CD8-positive, alpha-beta memory T cell (primary cell): Measurements from ENCODE around the gene PRAC1. TPM values are rescaled to one million over a fixed set of nuclear protein-coding genes. Genes with fewer than 3 reads are reported as not detected.

Experiments used
- CTCF ChIA-PET: fragments of 350-600 bp; sonication (Branson Sonifier 250); formaldehyde crosslinking; loops from one replicate; lab custom pipeline; 2021; ENCODE audit warnings: antibody characterized with exemption; lab: Charles Lee
- POLR2A ChIA-PET: fragments of 350-600 bp; sonication (Branson Sonifier 250); formaldehyde crosslinking; loops from one replicate; lab custom pipeline; 2021; ENCODE audit warnings: antibody characterized with exemption; lab: Charles Lee
- DNase-seq, 5 donors: peaks; one replicate each; pipeline versions ENCODE4 v3.0.0 to v3.0.0-alpha.2; 2020 to 2022; ENCODE audit warnings: mixed read lengths in 1 of 5
- H3K27ac ChIP-seq: one replicate; pipeline ENCODE4 v1.7.0; 2013; ENCODE audit warnings: low read depth, mild to moderate bottlenecking, low read length, moderate library complexity
- H3K27me3 ChIP-seq: 2 replicates; pipeline ENCODE4 v1.7.0; 2013; ENCODE audit warnings: low read length, mild to moderate bottlenecking; ENCODE audit not compliant: insufficient read depth, poor library complexity, severe bottlenecking
- H3K36me3 ChIP-seq: 2 replicates; pipeline ENCODE4 v1.7.0; 2013; ENCODE audit warnings: mild to moderate bottlenecking, low read length, moderate library complexity; ENCODE audit not compliant: insufficient read depth
- H3K4me1 ChIP-seq: 2 replicates; pipeline ENCODE4 v1.7.0; 2013; ENCODE audit warnings: mild to moderate bottlenecking, low read length, moderate library complexity; ENCODE audit not compliant: insufficient read depth
- H3K4me3 ChIP-seq: 2 replicates; pipeline ENCODE4 v1.7.0; 2013; ENCODE audit warnings: mild to moderate bottlenecking, low read length
- H3K9me3 ChIP-seq: 2 replicates; pipeline ENCODE4 v1.7.0; 2013; ENCODE audit warnings: mild to moderate bottlenecking, low read length
- H3K27ac Mint-ChIP-seq, 8 donors: one replicate each; pipeline ENCODE4 v1.8.0; 2020 to 2021; ENCODE audit warnings: mixed read lengths in 8 of 8, mild to moderate bottlenecking in 6 of 8, inconsistent platforms in 3 of 8, moderate library complexity in 3 of 8
- H3K27me3 Mint-ChIP-seq, 2 donors: one replicate each; pipeline ENCODE4 v1.8.0; 2020 to 2021; ENCODE audit warnings: mixed read lengths in 2 of 2, mild to moderate bottlenecking in 1 of 2, moderate library complexity in 1 of 2
- H3K36me3 Mint-ChIP-seq, 3 donors: one replicate each; pipeline ENCODE4 v1.8.0; 2020 to 2021; ENCODE audit warnings: mixed read lengths in 3 of 3, inconsistent platforms in 1 of 3, mild to moderate bottlenecking in 1 of 3
- H3K4me1 Mint-ChIP-seq, 3 donors: one replicate each; pipeline ENCODE4 v1.8.0; 2020 to 2021; ENCODE audit warnings: mixed read lengths in 3 of 3, inconsistent platforms in 1 of 3, mild to moderate bottlenecking in 1 of 3
- H3K4me3 Mint-ChIP-seq, 7 donors: one replicate each; pipeline ENCODE4 v1.8.0; 2020 to 2021; ENCODE audit warnings: mixed read lengths in 7 of 7, mild to moderate bottlenecking in 6 of 7, moderate library complexity in 4 of 7, inconsistent platforms in 2 of 7
- H3K9me3 Mint-ChIP-seq, 5 donors: one replicate each; pipeline ENCODE4 v1.8.0; 2020 to 2022; ENCODE audit warnings: mixed read lengths in 5 of 5, mild to moderate bottlenecking in 3 of 5, moderate library complexity in 2 of 5, inconsistent platforms in 1 of 5
- polyA plus RNA-seq: library from polyadenylated mRNA; unstranded; fragments of 300-500 nt; fragmentation: Illumina TruSeq; gene quantifications from one replicate; pipeline ENCODE4 v1.2.3, GENCODE V29; 2021
- total RNA-seq, 2 experiments: library from RNA; stranded (reverse); gene quantifications; one replicate each; pipeline ENCODE4 v1.2.3, GENCODE V29; 2021

Gene PRAC1
- total and polyA plus RNA-seq, 3 experiments from 2014 or later = not detected

DNA sequence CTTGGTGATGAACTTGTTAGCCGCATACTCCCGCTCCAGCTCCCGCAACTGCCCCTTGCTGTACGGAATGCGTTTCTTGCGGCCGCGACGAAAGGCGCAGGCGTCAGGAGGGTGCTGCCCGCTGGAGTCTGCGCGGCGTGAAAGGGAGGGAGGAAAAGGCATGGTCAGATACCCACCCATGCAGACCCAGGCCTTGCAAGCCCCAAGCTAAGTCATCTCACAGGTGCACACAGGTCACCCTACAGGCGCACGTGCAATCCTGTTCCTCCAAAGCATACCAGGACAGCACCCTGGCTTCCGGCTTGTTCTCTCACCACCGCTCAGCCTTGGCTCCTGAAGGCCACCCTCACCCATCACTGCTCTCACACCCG, 4.6 kb upstream of the PRAC1 start:
- Histone ChIP-seq H3K9me3 (no peaks in the 10 kb centered on the region), H3K4me3 (no peak overlapping the region), H3K4me1 (peaks cover 37% of the 10 kb centered on the region), H3K27ac (no peak overlapping the region), H3K36me3 (no peaks in the 10 kb centered on the region), H3K27me3 (peaks cover 98% of the 10 kb centered on the region)
- ChIA-PET POLR2A (no interaction called here), CTCF (no interaction called here)
- Mint-ChIP-seq H3K27me3 (peaks cover 88 to 97% of the 10 kb centered on the region in 2 donors), H3K4me1 (peaks cover 38 to 53% (median 42%) of the 10 kb centered on the region in 3 donors), H3K4me3 (peak overlapping the region in 2 of 7 donors; percentile 2 to 7), H3K9me3 (peaks cover 0 to 1% (median 0%) of the 10 kb centered on the region in 5 donors), H3K36me3 (no peaks in the 10 kb centered on the region), H3K27ac (peak overlapping the region in 2 of 8 donors; percentile 5 to 70)
- no peak for DNase-seq

DNA sequence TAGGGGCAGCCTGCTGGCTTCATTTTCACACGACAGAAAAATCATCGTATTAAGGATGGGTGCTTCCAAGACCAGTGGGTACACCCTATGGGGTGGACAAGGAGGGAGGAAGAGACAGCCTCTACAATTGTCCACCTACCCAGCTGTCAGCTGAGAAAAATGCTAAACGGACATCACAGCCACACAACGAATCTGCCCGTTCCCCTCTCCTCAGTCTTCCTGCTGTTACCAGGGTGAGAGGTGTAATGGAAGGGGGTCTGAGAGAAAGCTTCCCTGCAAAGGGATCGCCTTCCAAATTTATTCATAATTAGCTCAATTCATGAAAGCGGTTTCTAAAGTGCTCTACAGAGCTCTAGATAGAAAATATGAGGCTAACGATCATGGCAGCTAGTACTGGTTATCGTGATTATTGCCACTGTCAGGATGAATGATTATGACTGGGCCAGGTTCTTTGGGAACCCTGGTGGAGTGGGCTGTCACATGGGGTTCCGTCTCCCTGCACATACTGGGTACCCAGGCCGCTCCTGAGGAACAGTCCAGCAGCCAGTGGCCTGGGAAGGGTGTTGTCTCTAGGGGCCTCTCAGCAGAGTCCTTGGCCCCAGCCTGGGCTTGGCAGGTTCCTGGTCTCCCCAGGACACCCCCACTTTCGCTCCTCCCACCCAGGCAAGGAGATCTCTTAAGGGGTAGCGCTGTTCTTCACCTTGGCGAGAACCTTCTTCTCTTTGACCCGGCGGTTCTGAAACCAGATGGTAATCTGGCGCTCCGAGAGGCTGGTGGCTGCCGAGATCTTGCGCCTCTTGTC, 4.0 kb upstream of the PRAC1 start:
- H3K27ac ChIP-seq = no peak overlapping the region
- H3K36me3 ChIP-seq = no peaks in the 10 kb centered on the region
- Mint-ChIP-seq H3K9me3 (peaks cover 0 to 1% (median 0%) of the 10 kb centered on the region in 5 donors), H3K27ac (peak overlapping the region in 3 of 8 donors; percentile 25 to 70 (median 44)), H3K27me3 (peaks cover 92 to 95% of the 10 kb centered on the region in 2 donors), H3K4me1 (peaks cover 38 to 53% (median 42%) of the 10 kb centered on the region in 3 donors), H3K36me3 (no peaks in the 10 kb centered on the region), H3K4me3 (peak overlapping the region in 3 of 7 donors; percentile 10 to 22 (median 19))
- ChIA-PET CTCF (interaction anchor here (1.9 to 2.3 kb wide), 2 partner anchors 22 to 25 kb away, joined by 5 to 8 read pairs; no protein-coding TSS in a partner anchor), POLR2A (no interaction called here)
- no peaks in the 10 kb centered on the region for H3K9me3 ChIP-seq
- peaks cover 37% of the 10 kb centered on the region for H3K4me1 ChIP-seq
- H3K4me3 ChIP-seq = no peak overlapping the region
- DNase-seq = no peak
- peaks cover 93% of the 10 kb centered on the region for H3K27me3 ChIP-seq

GRCh38 chr17:48725288-48726064, 3.2 kb upstream of the PRAC1 start:
- Mint-ChIP-seq H3K4me3 (peak overlapping the region in 6 of 7 donors; percentile 31 to 79 (median 46)), H3K9me3 (peaks cover 0 to 6% (median 0%) of the 10 kb centered on the region in 5 donors), H3K27ac (peak overlapping the region in 3 of 8 donors; percentile 23 to 70 (median 63)), H3K27me3 (peaks cover 91 to 97% of the 10 kb centered on the region in 2 donors), H3K4me1 (peaks cover 39 to 53% (median 42%) of the 10 kb centered on the region in 3 donors), H3K36me3 (no peaks in the 10 kb centered on the region)
- peaks cover 37% of the 10 kb centered on the region for H3K4me1 ChIP-seq
- no peak overlapping the region for H3K27ac ChIP-seq
- H3K9me3 ChIP-seq = no peaks in the 10 kb centered on the region
- no peak overlapping the region for H3K4me3 ChIP-seq
- ChIA-PET POLR2A (no interaction called here), CTCF (interaction anchor here (1.4 to 2.5 kb wide), 6 partner anchors 9 to 163 kb away, joined by 4 to 15 read pairs (median 7); no protein-coding TSS in a partner anchor)
- H3K27me3 ChIP-seq = peaks cover 93% of the 10 kb centered on the region
- no peak for DNase-seq
- no peaks in the 10 kb centered on the region for H3K36me3 ChIP-seq

- POLR2A ChIA-PET = no interaction called here
- H3K9me3 ChIP-seq = no peaks in the 10 kb centered on the region
- peak overlapping the region in 2 of 8 donors; percentile 63 to 70 for H3K27ac Mint-ChIP-seq
These were observed 2.6 kb upstream of the PRAC1 start for GRCh38 chr17:48725004-48725287.

GRCh38 chr17:48724251-48725003, 2.1 kb upstream of the PRAC1 start:
- Mint-ChIP-seq H3K27me3 (peaks cover 93 to 97% of the 10 kb centered on the region in 2 donors), H3K4me1 (peaks cover 40 to 51% (median 43%) of the 10 kb centered on the region in 3 donors), H3K9me3 (peaks cover 0 to 9% (median 3%) of the 10 kb centered on the region in 5 donors), H3K36me3 (no peaks in the 10 kb centered on the region), H3K27ac (peak overlapping the region in 3 of 8 donors; percentile 38 to 72 (median 70)), H3K4me3 (peak overlapping the region; percentile 31 to 79 (median 75))
- ChIA-PET POLR2A (interaction anchor here (0.6 kb wide), 1 partner anchor 20 kb away, joined by 3 read pairs; no protein-coding TSS in a partner anchor), CTCF (interaction anchor here (1.2 to 2.5 kb wide), 11 partner anchors 8 to 164 kb away, joined by 3 to 15 read pairs (median 5); no protein-coding TSS in a partner anchor)
- Histone ChIP-seq H3K4me1 (peaks cover 39% of the 10 kb centered on the region), H3K9me3 (no peaks in the 10 kb centered on the region), H3K36me3 (no peaks in the 10 kb centered on the region), H3K4me3 (peak overlapping the region; percentile 33), H3K27ac (no peak overlapping the region), H3K27me3 (peaks cover 92% of the 10 kb centered on the region)
- DNase-seq = peak; percentile 54 to 79 (median 64)

More at GRCh38 chr17:48725004-48725287, 2.6 kb upstream of the PRAC1 start:
- H3K36me3 ChIP-seq = no peaks in the 10 kb centered on the region
- peaks cover 37% of the 10 kb centered on the region for H3K4me1 ChIP-seq
- DNase-seq = no peak
- Mint-ChIP-seq H3K9me3 (peaks cover 0 to 9% (median 3%) of the 10 kb centered on the region in 5 donors), H3K4me1 (peaks cover 42 to 53% (median 43%) of the 10 kb centered on the region in 3 donors), H3K27me3 (peaks cover 92 to 97% of the 10 kb centered on the region in 2 donors), H3K36me3 (no peaks in the 10 kb centered on the region), H3K4me3 (peak overlapping the region in 6 of 7 donors; percentile 31 to 79 (median 47))
- CTCF ChIA-PET = interaction anchor here (1.4 to 2.5 kb wide), 6 partner anchors 9 to 164 kb away, joined by 4 to 15 read pairs (median 7); no protein-coding TSS in a partner anchor
- peaks cover 92% of the 10 kb centered on the region for H3K27me3 ChIP-seq
- H3K4me3 ChIP-seq = no peak overlapping the region
- H3K27ac ChIP-seq = no peak overlapping the region

DNA sequence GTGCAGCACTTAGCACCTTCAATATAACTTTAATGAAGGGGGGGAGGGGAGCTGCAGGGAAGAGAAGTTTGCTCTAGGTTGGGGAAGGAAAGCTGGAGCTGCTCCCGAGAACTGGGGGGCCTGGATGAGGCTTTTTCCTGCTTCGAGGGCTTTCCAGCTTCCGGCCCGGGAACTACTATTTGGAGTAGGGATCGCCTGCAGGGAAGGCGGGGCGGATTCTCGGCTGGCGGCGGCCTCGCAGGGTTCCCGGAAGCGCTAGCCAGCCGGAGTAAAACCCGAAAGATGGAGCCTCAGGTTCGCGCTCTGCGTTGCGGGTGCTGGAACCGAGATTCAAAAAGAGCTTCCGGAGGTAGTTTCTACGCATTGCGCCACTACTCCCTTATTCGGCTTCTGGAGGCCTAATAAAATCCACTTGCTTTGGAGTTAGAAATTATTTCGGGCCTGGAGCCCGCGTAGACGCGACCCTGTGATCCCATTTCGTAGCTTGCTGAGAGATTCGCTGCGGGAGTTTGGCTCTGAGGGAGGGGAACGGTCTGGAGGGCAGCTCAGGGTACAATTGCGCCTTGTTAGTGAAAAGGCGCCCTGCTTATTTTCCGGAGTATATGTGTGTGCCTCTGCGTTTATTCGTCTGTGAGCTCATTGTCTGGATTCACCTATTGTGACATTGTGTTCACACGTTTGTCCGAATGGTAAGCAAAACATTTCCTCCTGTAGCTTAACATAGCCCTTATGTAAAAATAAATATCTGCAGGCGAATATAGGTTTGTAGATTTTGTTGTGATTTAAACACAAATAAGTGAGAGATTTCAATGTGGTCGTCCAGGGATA, 1.3 kb upstream of the PRAC1 start:
- H3K9me3 Mint-ChIP-seq = peaks cover 0 to 11% (median 5%) of the 10 kb centered on the region in 5 donors
- ChIA-PET POLR2A (interaction anchor here (0.6 kb wide), 3 partner anchors 21 to 283 kb away, joined by 3 to 6 read pairs (median 3); no protein-coding TSS in a partner anchor), CTCF (interaction anchor here (1.2 to 2.5 kb wide), 10 partner anchors 8 to 165 kb away, joined by 3 to 15 read pairs (median 6); no protein-coding TSS in a partner anchor)
- H3K4me1 ChIP-seq = peaks cover 44% of the 10 kb centered on the region
- H3K9me3 ChIP-seq = no peaks in the 10 kb centered on the region
- H3K4me1 Mint-ChIP-seq = peaks cover 34 to 50% (median 44%) of the 10 kb centered on the region in 3 donors
- DNase-seq = no peak
- no peaks in the 10 kb centered on the region for H3K36me3 Mint-ChIP-seq
- no peak overlapping the region for H3K27ac ChIP-seq
- H3K4me3 Mint-ChIP-seq = peak overlapping the region; percentile 31 to 79 (median 75)
- H3K36me3 ChIP-seq = no peaks in the 10 kb centered on the region
- H3K4me3 ChIP-seq = peak overlapping the region; percentile 33
- peak overlapping the region in 4 of 8 donors; percentile 21 to 70 (median 48) for H3K27ac Mint-ChIP-seq
- peaks cover 95 to 98% of the 10 kb centered on the region in 2 donors for H3K27me3 Mint-ChIP-seq
- H3K27me3 ChIP-seq = peaks cover 92% of the 10 kb centered on the region
